GM21367 (cell line): ENCODE measurements around the gene HSP90B1.

Experiments
- ATAC-seq: cut with Tn5 transposase; IDR thresholded peaks from one replicate; pipeline ENCODE4 v1.9.1; 2021; ENCODE audit not compliant: unreplicated experiment

HSP90B1 gene

DNA sequence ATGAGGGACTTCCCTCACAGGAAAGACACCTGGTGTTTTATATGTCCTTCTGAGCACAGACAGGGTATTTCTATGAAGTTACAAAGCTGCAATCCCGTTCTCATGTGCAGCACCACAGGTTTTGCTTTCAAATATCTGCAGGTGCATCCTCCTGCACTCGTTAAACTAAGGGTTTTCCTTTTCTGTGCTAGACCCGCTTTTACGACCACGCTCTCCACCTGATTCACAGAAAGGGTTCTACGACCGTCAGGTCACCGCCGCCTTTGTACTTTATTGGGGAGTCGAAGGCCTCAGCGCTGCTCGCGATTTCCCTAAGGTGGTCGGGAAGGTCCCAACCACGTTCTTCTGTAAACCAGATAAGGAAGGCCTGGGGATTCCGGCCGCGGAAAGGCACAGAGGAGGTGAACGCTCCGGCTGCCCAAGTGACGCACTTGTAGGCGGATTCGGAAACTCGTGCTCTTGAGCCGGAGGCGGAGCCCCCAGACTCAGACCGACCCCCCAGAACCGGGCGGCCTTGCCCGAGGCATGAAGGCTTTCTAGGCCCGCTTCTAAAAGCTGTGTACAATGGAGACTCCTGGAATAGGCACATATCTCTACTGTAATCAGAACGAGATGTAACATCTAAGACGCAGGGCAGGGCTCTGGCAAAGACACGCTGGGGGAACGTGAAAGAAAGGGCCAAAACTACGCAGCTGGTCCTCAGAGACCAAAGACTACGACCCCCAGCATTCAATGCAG lies 995 bp upstream of the HSP90B1 start:
- ATAC-seq, result peak; percentile 19

- no peak for ATAC-seq
Measured at GRCh38 chr12:103929784-103930033, 501 bp upstream of the HSP90B1 start.

- ATAC-seq, result no peak
Measured at GRCh38 chr12:103930787-103931735, 851 bp downstream of the HSP90B1 start.

DNA sequence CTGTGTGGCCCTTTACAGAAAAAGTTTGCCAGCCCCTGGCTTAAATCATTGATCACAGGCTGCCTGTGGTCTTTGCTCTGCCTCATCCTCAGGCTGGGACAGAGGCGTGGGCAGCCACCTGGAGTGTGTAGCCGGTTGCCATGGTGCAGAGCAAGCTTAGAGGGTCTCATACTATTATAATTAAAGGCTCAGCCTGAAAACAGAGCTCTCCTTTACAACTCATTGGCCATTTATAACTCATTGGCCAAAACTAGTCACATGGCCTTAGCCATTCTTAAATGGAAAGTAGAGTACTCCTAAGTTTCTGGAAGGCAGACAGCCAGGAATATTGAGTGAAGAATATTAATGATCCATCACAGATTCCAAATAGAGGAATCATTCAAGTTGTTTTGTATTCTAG lies 3.0 kb downstream of the HSP90B1 start:
- no peak for ATAC-seq

GRCh38 chr12:103936679-103937078 lies 6.5 kb downstream of the HSP90B1 start:
- no peak for ATAC-seq

GRCh38 chr12:103944964-103945363 lies 14.8 kb downstream of the HSP90B1 start:
- ATAC-seq, result no peak

- no peak for ATAC-seq
Measured at GRCh38 chr12:103947871-103948555, 17.8 kb downstream of the HSP90B1 start.

- no peak for ATAC-seq
Measured at GRCh38 chr12:103948746-103949406, 18.7 kb downstream of the HSP90B1 start.

DNA sequence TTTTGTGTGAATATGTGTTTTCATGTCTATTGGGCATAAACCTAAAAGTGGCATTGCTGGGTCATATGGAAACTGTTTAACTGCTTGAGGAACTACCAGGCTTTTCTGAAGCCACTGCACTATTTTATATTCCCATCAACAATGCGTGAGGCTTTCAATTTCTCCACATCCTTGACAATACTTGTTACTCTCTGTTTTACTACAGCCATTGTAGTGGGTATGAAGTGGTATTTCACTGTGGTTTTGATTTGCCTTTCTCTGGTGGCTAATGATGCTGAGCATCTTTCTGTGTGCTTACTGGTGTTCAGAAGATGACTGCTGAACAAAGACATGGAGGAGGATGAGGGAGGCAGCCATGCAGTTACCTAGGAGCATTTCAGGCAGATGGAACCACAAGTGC lies 22.3 kb downstream of the HSP90B1 start:
- no peak for ATAC-seq

GRCh38 chr12:103955811-103956508 lies 25.8 kb downstream of the HSP90B1 start:
- ATAC-seq, result no peak

GRCh38 chr12:103956509-103957027 lies 26.4 kb downstream of the HSP90B1 start:
- peak; percentile 2 for ATAC-seq

GRCh38 chr12:103957865-103958388 lies 27.7 kb downstream of the HSP90B1 start:
- ATAC-seq, result no peak

GRCh38 chr12:103958621-103959020 lies 28.4 kb downstream of the HSP90B1 start:
- no peak for ATAC-seq

DNA sequence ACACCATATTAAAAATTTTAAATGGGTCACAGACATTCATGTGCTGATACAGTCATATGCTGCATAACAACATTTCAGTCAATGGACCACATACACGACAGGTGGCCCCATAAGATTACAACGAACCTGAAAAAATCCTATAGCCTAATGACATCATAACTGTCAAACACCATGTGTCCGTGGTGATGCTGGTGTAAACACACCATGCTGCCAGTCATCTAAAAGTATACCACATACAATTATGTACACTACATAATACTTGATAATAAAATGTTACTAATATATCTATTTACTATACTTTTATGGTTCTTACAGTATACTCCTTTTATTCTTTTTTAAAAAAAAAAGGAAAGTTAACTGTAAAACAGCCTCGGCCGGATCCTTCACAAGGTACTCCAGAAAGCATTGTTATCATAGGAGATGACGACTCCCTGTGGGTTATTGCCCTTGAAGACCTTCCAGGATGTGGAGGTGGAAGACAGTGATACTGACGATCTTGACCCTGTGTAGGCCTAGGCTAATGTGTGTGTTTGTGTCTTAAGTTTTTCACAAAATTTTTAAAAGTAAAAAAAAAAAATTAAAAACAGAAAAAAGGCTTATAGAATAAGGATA lies 30.5 kb downstream of the HSP90B1 start:
- no peak for ATAC-seq

DNA sequence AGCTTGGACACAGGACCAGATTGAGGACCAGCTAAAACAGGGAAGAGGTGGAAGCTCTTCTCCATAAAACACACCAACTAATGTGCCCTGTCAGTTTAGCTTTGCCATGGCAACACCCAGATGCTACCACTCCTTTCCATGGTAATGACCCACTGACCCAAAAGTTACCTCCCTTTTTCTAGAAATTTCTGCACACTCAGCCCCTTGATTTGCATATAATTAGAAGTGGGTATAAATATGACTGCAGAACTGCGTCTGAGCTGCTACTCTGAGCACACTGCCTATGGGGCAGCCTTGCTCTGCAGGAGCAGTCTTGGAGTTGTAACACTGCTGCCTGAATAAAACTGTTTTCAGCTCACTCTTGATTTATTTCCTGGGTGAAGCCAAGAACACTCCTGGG lies 32.3 kb downstream of the HSP90B1 start:
- ATAC-seq, result no peak

GRCh38 chr12:103964805-103965204 lies 34.6 kb downstream of the HSP90B1 start:
- ATAC-seq, result no peak

DNA sequence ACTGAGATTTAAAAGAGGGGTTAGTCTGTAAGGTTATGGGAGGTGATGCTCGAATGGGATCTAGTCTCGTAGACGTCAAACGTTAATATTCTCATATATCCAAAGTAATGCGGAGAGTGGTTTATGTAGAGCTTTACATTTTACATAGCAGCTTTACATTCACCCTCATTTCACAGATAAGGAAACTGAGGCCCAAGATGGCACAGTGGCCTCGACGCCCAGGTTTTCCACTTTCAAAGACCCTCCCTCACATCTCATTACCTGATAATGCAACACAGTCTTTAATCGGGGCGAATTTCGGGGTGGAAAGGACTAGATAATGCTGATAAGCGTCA lies 35.0 kb downstream of the HSP90B1 start:
- no peak for ATAC-seq

GRCh38 chr12:103965590-103966504 lies 35.6 kb downstream of the HSP90B1 start, which contains the start of gene TDG:
TSS of gene TDG (plus strand) at chr12:103965872. CDS start at chr12:103966038, 166 bp downstream.
- ATAC-seq, result peak; percentile 89

GRCh38 chr12:103966736-103967135 lies 36.5 kb downstream of the HSP90B1 start:
- no peak for ATAC-seq
